ENCODE data around the gene REXO4. TPM values are rescaled to one million over a fixed set of nuclear protein-coding genes. Genes with fewer than 3 reads are reported as not detected.

REXO4 gene
- total and polyA plus RNA-seq, 2 of the 13 experiments (the other 11 are each of a cell fraction or from before 2014, with no cell fraction given): 18.5 to 30.4 TPM

DNA sequence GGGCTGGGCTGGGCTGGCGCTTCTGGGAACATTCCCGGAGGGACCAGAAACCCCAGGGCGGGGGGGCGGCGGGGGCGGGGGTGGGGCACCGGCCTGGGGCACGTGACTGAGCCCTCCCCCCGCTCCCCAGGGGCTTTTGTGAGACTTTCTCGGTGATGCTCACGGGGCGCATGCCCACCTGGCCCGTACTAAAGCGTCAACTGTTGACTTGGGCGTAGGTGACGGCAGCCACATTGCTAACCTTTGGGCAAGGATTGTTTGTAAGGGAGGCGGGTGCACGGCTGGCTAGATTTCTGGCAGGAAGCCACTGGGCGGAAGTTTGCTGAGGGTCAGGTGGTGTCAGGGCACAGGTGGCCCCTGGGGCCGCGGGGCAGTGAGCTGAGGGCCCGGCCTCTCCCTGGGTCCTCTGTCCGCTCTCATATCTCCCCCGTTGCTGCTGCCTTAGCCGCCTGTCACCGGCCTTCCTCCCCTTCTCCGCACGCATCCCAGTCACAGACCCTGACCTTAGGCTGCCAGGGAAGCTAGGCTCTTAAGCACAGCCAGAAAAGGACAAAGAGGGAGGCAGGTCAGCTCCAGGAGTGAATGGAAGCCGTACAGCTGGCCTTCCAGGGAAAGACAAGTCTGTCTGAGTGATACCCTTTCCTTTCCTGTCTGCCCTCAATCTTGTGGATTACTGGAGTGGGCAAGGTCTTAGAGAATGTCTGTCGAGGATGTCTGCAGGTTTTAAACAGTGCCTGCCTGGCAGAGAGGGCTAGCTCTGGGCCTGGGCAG, 42.8 kb upstream of the REXO4 start (continued):
- TF ChIP-seq, protein P1, sequence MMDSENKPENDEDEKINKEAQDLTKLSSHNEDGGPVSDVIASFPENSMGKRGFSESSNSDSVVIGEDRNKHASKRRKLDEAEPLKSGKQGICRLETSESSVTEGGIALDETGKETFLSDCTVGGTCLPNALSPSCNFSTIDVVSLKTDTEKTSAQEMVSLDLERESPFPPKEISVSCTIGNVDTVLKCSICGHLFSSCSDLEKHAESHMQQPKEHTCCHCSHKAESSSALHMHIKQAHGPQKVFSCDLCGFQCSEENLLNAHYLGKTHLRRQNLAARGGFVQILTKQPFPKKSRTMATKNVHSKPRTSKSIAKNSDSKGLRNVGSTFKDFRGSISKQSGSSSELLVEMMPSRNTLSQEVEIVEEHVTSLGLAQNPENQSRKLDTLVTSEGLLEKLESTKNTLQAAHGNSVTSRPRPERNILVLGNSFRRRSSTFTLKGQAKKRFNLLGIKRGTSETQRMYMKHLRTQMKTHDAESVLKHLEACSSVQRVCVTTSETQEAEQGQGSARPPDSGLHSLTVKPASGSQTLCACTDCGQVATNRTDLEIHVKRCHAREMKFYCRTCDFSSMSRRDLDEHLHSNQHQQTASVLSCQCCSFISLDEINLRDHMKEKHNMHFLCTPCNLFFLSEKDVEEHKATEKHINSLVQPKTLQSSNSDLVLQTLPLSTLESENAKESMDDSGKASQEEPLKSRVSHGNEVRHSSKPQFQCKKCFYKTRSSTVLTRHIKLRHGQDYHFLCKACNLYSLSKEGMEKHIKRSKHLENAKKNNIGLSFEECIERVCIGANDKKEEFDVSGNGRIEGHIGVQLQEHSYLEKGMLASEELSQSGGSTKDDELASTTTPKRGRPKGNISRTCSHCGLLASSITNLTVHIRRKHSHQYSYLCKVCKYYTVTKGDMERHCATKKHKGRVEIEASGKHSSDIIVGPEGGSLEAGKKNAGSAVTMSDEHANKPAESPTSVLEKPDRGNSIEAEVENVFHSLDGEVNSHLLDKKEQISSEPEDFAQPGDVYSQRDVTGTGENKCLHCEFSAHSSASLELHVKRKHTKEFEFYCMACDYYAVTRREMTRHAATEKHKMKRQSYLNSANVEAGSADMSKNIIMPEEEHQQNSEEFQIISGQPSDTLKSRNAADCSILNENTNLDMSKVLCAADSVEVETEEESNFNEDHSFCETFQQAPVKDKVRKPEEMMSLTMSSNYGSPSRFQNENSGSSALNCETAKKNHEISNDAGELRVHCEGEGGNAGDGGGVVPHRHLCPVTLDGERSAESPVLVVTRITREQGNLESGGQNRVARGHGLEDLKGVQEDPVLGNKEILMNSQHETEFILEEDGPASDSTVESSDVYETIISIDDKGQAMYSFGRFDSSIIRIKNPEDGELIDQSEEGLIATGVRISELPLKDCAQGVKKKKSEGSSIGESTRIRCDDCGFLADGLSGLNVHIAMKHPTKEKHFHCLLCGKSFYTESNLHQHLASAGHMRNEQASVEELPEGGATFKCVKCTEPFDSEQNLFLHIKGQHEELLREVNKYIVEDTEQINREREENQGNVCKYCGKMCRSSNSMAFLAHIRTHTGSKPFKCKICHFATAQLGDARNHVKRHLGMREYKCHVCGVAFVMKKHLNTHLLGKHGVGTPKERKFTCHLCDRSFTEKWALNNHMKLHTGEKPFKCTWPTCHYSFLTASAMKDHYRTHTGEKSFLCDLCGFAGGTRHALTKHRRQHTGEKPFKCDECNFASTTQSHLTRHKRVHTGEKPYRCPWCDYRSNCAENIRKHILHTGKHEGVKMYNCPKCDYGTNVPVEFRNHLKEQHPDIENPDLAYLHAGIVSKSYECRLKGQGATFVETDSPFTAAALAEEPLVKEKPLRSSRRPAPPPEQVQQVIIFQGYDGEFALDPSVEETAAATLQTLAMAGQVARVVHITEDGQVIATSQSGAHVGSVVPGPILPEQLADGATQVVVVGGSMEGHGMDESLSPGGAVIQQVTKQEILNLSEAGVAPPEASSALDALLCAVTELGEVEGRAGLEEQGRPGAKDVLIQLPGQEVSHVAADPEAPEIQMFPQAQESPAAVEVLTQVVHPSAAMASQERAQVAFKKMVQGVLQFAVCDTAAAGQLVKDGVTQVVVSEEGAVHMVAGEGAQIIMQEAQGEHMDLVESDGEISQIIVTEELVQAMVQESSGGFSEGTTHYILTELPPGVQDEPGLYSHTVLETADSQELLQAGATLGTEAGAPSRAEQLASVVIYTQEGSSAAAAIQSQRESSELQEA (CRISPR knock-in tag; IDR thresholded peaks at IDR 0.05; ENCODE audit: not compliant biosample characterization): no peak
- TF ChIP-seq HMG20A (CRISPR knock-in tag; IDR thresholded peaks at IDR 0.05; ENCODE audit: borderline replicate concordance): peak; percentile 48; the same call in 1 of the 2 replicates
- TF ChIP-seq KLF6 (CRISPR knock-in tag; IDR thresholded peaks at IDR 0.05): peak; percentile 27; the same call in 1 of the 2 replicates
- peak; percentile 8; the same call in 1 of the 2 replicates for TF ChIP-seq HES4 (CRISPR knock-in tag; IDR thresholded peaks at IDR 0.05; ENCODE audit: borderline replicate concordance)
- TF ChIP-seq, protein P2, sequence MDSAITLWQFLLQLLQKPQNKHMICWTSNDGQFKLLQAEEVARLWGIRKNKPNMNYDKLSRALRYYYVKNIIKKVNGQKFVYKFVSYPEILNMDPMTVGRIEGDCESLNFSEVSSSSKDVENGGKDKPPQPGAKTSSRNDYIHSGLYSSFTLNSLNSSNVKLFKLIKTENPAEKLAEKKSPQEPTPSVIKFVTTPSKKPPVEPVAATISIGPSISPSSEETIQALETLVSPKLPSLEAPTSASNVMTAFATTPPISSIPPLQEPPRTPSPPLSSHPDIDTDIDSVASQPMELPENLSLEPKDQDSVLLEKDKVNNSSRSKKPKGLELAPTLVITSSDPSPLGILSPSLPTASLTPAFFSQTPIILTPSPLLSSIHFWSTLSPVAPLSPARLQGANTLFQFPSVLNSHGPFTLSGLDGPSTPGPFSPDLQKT (CRISPR knock-in tag; IDR thresholded peaks at IDR 0.05; ENCODE audit: borderline replicate concordance): no peak
- no peak for TF ChIP-seq CBX2 (IDR thresholded peaks at IDR 0.05; ENCODE audit: low read depth, low read length)
- no peak for TF ChIP-seq CBX2 (CRISPR knock-in tag; IDR thresholded peaks at IDR 0.05; ENCODE audit: low read depth)
- no peak for TF ChIP-seq ZNF850 (CRISPR knock-in tag; conservative IDR thresholded peaks at IDR 0.05)
- TF ChIP-seq, protein P3, sequence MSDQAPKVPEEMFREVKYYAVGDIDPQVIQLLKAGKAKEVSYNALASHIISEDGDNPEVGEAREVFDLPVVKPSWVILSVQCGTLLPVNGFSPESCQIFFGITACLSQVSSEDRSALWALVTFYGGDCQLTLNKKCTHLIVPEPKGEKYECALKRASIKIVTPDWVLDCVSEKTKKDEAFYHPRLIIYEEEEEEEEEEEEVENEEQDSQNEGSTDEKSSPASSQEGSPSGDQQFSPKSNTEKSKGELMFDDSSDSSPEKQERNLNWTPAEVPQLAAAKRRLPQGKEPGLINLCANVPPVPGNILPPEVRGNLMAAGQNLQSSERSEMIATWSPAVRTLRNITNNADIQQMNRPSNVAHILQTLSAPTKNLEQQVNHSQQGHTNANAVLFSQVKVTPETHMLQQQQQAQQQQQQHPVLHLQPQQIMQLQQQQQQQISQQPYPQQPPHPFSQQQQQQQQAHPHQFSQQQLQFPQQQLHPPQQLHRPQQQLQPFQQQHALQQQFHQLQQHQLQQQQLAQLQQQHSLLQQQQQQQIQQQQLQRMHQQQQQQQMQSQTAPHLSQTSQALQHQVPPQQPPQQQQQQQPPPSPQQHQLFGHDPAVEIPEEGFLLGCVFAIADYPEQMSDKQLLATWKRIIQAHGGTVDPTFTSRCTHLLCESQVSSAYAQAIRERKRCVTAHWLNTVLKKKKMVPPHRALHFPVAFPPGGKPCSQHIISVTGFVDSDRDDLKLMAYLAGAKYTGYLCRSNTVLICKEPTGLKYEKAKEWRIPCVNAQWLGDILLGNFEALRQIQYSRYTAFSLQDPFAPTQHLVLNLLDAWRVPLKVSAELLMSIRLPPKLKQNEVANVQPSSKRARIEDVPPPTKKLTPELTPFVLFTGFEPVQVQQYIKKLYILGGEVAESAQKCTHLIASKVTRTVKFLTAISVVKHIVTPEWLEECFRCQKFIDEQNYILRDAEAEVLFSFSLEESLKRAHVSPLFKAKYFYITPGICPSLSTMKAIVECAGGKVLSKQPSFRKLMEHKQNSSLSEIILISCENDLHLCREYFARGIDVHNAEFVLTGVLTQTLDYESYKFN (CRISPR knock-in tag; conservative IDR thresholded peaks at IDR 0.05): peak; percentile 91
- TF ChIP-seq, protein P4, sequence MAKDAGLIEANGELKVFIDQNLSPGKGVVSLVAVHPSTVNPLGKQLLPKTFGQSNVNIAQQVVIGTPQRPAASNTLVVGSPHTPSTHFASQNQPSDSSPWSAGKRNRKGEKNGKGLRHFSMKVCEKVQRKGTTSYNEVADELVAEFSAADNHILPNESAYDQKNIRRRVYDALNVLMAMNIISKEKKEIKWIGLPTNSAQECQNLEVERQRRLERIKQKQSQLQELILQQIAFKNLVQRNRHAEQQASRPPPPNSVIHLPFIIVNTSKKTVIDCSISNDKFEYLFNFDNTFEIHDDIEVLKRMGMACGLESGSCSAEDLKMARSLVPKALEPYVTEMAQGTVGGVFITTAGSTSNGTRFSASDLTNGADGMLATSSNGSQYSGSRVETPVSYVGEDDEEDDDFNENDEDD (CRISPR knock-in tag; IDR thresholded peaks at IDR 0.05; ENCODE audit: borderline replicate concordance): peak; percentile 41; the same call in 1 of the 2 replicates
- peak; percentile 45; the same call in 1 of the 2 replicates for TF ChIP-seq CREB1 (IDR thresholded peaks at IDR 0.05)
- no peak for TF ChIP-seq CREB1 (CRISPR knock-in tag; IDR thresholded peaks at IDR 0.05)
- peak; percentile 47; the same call in 1 of the 2 replicates for TF ChIP-seq CREM (IDR thresholded peaks at IDR 0.05)
- no peak for TF ChIP-seq CREM (CRISPR knock-in tag; IDR thresholded peaks at IDR 0.05)
- peak; percentile 18; the same call in 1 of the 2 replicates for TF ChIP-seq FOSL2 (CRISPR knock-in tag; IDR thresholded peaks at IDR 0.05)
